H1 (cell line): Measurements from ENCODE around the gene HLA-F. TPM values are rescaled to one million over a fixed set of nuclear protein-coding genes. Genes with fewer than 3 reads are reported as not detected.

Experiments used
- CTCF ChIA-PET: fragments of 300-600 bp; sonication (Branson Sonifier 250); formaldehyde crosslinking; loops from one replicate; lab custom pipeline; 2021; ENCODE audit not compliant: partially characterized antibody; lab: Charles Lee
- POLR2A ChIA-PET: fragments of 300-600 bp; sonication (Branson Sonifier 250); formaldehyde crosslinking; loops from one replicate; lab custom pipeline; 2021; ENCODE audit warnings: inconsistent platforms; ENCODE audit not compliant: partially characterized antibody; lab: Charles Lee
- DNase-seq, 2 experiments: peaks; one replicate each; pipeline versions ENCODE4 v3.0.0 to v3.0.0-alpha.2; 2010 to 2022; ENCODE audit warnings: low spot score in 2 of 2, low read depth in 1 of 2, mixed read lengths in 1 of 2
- FAIRE-seq: peaks from 2 replicates; lab custom pipeline; 2011; peaks lifted over from hg19 to GRCh38; lab: Jason Lieb, UNC
- H2AFZ ChIP-seq: 2 replicates; pipeline ENCODE4 v1.8.1; 2012; ENCODE audit warnings: low read length, inconsistent platforms
- H2AK5ac ChIP-seq: 2 replicates; pipeline ENCODE4 v1.6.1; 2013; ENCODE audit warnings: low read depth, low read length
- H2BK120ac ChIP-seq: replicated peaks from 2 replicates; pipeline ENCODE3; 2013; ENCODE audit warnings: low read depth, low read length, inconsistent platforms
- H2BK12ac ChIP-seq: 2 replicates; pipeline ENCODE4 v1.6.1; 2013; ENCODE audit warnings: low read depth, low read length
- H2BK15ac ChIP-seq: 2 replicates; pipeline ENCODE4 v1.6.1; 2013; ENCODE audit warnings: low read length
- H2BK20ac ChIP-seq: 2 replicates; pipeline ENCODE4 v1.6.1; 2013; ENCODE audit warnings: low read length
- H2BK5ac ChIP-seq: 2 replicates; pipeline ENCODE4 v1.6.1; 2013; ENCODE audit warnings: low read depth, low read length
- H3K14ac ChIP-seq: 2 replicates; pipeline ENCODE4 v1.6.1; 2013; ENCODE audit warnings: inconsistent platforms; ENCODE audit not compliant: insufficient read length
- H3K18ac ChIP-seq: 2 replicates; pipeline ENCODE4 v1.6.1; 2013; ENCODE audit warnings: low read length; ENCODE audit errors: extremely low read depth
- H3K23ac ChIP-seq: 2 replicates; pipeline ENCODE4 v1.6.1; 2013; ENCODE audit warnings: inconsistent platforms; ENCODE audit not compliant: insufficient read length
- H3K23me2 ChIP-seq: 2 replicates; pipeline ENCODE4 v1.6.1; 2013; ENCODE audit warnings: low read depth, low read length
- H3K27ac ChIP-seq: 2 replicates; pipeline ENCODE4 v1.6.1; 2011; ENCODE audit warnings: low read depth, low read length, inconsistent platforms
- H3K27me3 ChIP-seq, 4 experiments: replicated peaks in 1 of 4; 1 replicate in 1 of 4; 2 replicates in 3 of 4; pipeline versions ENCODE4 v1.6.1 to v1.8.1; 2011 to 2013; ENCODE audit warnings: low read length in 3 of 4, mild to moderate bottlenecking in 3 of 4, inconsistent platforms in 2 of 4, mixed read lengths in 2 of 4, moderate library complexity in 1 of 4; ENCODE audit not compliant: control insufficient read depth in 3 of 4, insufficient read depth in 3 of 4; ENCODE audit errors: extremely low read depth in 1 of 4
- H3K36me3 ChIP-seq, 4 experiments: 2 replicates each; pipeline versions ENCODE4 v1.6.1 to v1.8.1; 2011 to 2013; ENCODE audit warnings: mild to moderate bottlenecking in 4 of 4, low read length in 3 of 4, moderate library complexity in 2 of 4, control low read depth in 1 of 4, inconsistent platforms in 1 of 4; ENCODE audit not compliant: insufficient read depth in 4 of 4, control insufficient read depth in 2 of 4
- H3K4ac ChIP-seq: replicated peaks from 2 replicates; pipeline ENCODE3; 2013; ENCODE audit warnings: low read length, low read depth, mixed read lengths, inconsistent platforms; ENCODE audit not compliant: insufficient read length
- H3K4me1 ChIP-seq, 4 experiments: replicated peaks in 1 of 4; 1 replicate in 1 of 4; 2 replicates in 3 of 4; pipeline versions ENCODE4 v1.6.1 to v1.8.1; 2011 to 2013; ENCODE audit warnings: low read length in 3 of 4, inconsistent platforms in 2 of 4, mixed read lengths in 1 of 4; ENCODE audit not compliant: insufficient read depth in 4 of 4, control insufficient read depth in 3 of 4
- H3K4me2 ChIP-seq, 2 experiments: 2 replicates each; pipeline versions ENCODE4 v1.6.1 to v1.8.1; 2011 to 2013; ENCODE audit warnings: low read depth in 2 of 2, low read length in 2 of 2, control low read depth in 1 of 2, inconsistent platforms in 1 of 2, mild to moderate bottlenecking in 1 of 2; ENCODE audit not compliant: insufficient read depth in 1 of 2
- H3K4me3 ChIP-seq, 4 experiments: fragments of 200-600, 300-600 bp in 1 of 4; sonication (generic), shearing (Covaris generic), sonication (Bioruptor Twin) in 1 of 4; 2 replicates each; pipeline versions ENCODE4 v1.5.1 to v1.8.1; 2011 to 2016; ENCODE audit warnings: low read length in 4 of 4, low read depth in 3 of 4, control low read depth in 2 of 4, inconsistent platforms in 2 of 4, mild to moderate bottlenecking in 2 of 4, mixed read lengths in 1 of 4, moderate library complexity in 1 of 4; ENCODE audit not compliant: insufficient read depth in 2 of 4; ENCODE audit errors: extremely low read depth in 1 of 4
- H3K56ac ChIP-seq: replicated peaks from 2 replicates; pipeline ENCODE3; 2013; ENCODE audit warnings: low read depth, mild to moderate bottlenecking, mixed read lengths, low read length, inconsistent platforms; ENCODE audit not compliant: insufficient read length
- H3K79me1 ChIP-seq: 2 replicates; pipeline ENCODE4 v1.6.1; 2013; ENCODE audit warnings: low read depth, low read length, control low read depth
- H3K79me2 ChIP-seq, 2 experiments: 2 replicates each; pipeline versions ENCODE4 v1.6.1 to v1.8.1; 2012 to 2013; ENCODE audit warnings: low read length in 2 of 2, mild to moderate bottlenecking in 2 of 2, inconsistent platforms in 1 of 2; ENCODE audit not compliant: insufficient read depth in 2 of 2, control insufficient read depth in 1 of 2
- H3K9ac ChIP-seq, 4 experiments: replicated peaks in 1 of 4; 1 replicate in 1 of 4; 2 replicates in 3 of 4; pipeline versions ENCODE4 v1.6.1 to v1.8.1; 2011 to 2013; ENCODE audit warnings: low read depth in 3 of 4, low read length in 3 of 4, control low read depth in 2 of 4, mild to moderate bottlenecking in 2 of 4, moderate library complexity in 2 of 4, inconsistent platforms in 1 of 4; ENCODE audit errors: extremely low read depth in 1 of 4
- H3K9me3 ChIP-seq, 2 experiments: 2 replicates each; pipeline versions ENCODE4 v1.6.1 to v1.8.1; 2012 to 2013; ENCODE audit warnings: mild to moderate bottlenecking in 2 of 2, moderate library complexity in 2 of 2, control low read depth in 1 of 2, inconsistent platforms in 1 of 2, low read depth in 1 of 2, low read length in 1 of 2, mixed read lengths in 1 of 2; ENCODE audit not compliant: insufficient read depth in 2 of 2
- H4K20me1 ChIP-seq, 2 experiments: replicated peaks in 1 of 2; 2 replicates each; pipeline versions ENCODE3 to v1.8.1; 2011 to 2013; ENCODE audit warnings: inconsistent platforms in 2 of 2, low read length in 2 of 2, mild to moderate bottlenecking in 1 of 2; ENCODE audit not compliant: insufficient read depth in 2 of 2, control insufficient read depth in 1 of 2
- H4K5ac ChIP-seq: 2 replicates; pipeline ENCODE4 v1.6.1; 2013; ENCODE audit warnings: low read length, low read depth, mixed read lengths, inconsistent platforms; ENCODE audit not compliant: insufficient read length
- H4K8ac ChIP-seq: 2 replicates; pipeline ENCODE4 v1.8.0; 2013; ENCODE audit warnings: mild to moderate bottlenecking, moderate library complexity, low read length, inconsistent platforms; ENCODE audit not compliant: insufficient read depth; ENCODE audit errors: extremely low read depth
- H4K91ac ChIP-seq: replicated peaks from 2 replicates; pipeline ENCODE3; 2013; ENCODE audit warnings: low read length, mixed read lengths, inconsistent platforms; ENCODE audit not compliant: insufficient read length
- ASH2L ChIP-seq: fragments of 200-600, 300-600 bp; sonication (generic); IDR thresholded peaks from one replicate; pipeline ENCODE4 v1.7.1; 2017; ENCODE audit warnings: low read length
- ATF2 ChIP-seq: IDR thresholded peaks from 2 replicates; pipeline ENCODE4 v1.6.1; 2012; ENCODE audit warnings: low read length, inconsistent platforms
- CBX5 ChIP-seq: fragments of 300-800, 300-1000 bp; sonication (generic); IDR thresholded peaks from 2 replicates; pipeline ENCODE4 v1.7.1; 2016; ENCODE audit warnings: antibody characterized with exemption, low read length, low read depth
- CTBP2 ChIP-seq: IDR thresholded peaks from 2 replicates; pipeline ENCODE4 v1.7.0; 2011; ENCODE audit warnings: borderline replicate concordance, mild to moderate bottlenecking, moderate library complexity, mixed read lengths, low read length; ENCODE audit not compliant: insufficient read depth, insufficient read length
- E2F6 ChIP-seq: IDR thresholded peaks from 2 replicates; pipeline ENCODE4 v1.6.1; 2012; ENCODE audit warnings: inconsistent platforms
- HDAC2 ChIP-seq, 2 experiments: fragments of 300-600 bp in 1 of 2; sonication (generic) in 1 of 2; IDR thresholded peaks; 2 replicates each; pipeline ENCODE4 v1.6.1; 2011 to 2012; ENCODE audit warnings: low read depth in 2 of 2, low read length in 2 of 2, mild to moderate bottlenecking in 2 of 2, moderate library complexity in 2 of 2, borderline replicate concordance in 1 of 2, inconsistent platforms in 1 of 2
- JUND ChIP-seq: IDR thresholded peaks from 2 replicates; pipeline ENCODE4 v1.6.1; 2011; ENCODE audit warnings: mild to moderate bottlenecking, improper control_type of control experiment, low read length
- POU5F1 ChIP-seq: IDR thresholded peaks from 2 replicates; pipeline ENCODE4 v1.6.1; 2011; ENCODE audit warnings: low read depth, mild to moderate bottlenecking, low read length, moderate library complexity
- RNF2 ChIP-seq: fragments of 200-900, 300-1000 bp; sonication (generic); IDR thresholded peaks from 2 replicates; pipeline ENCODE4 v1.7.1; 2016; ENCODE audit warnings: borderline replicate concordance, low read depth, mild to moderate bottlenecking, antibody characterized with exemption, low read length; ENCODE audit not compliant: poor library complexity, severe bottlenecking; ENCODE audit errors: missing control alignments
- SP4 ChIP-seq: IDR thresholded peaks from 2 replicates; pipeline ENCODE4 v1.6.1; 2012; ENCODE audit warnings: low read length, inconsistent platforms
- TBP ChIP-seq: IDR thresholded peaks from 2 replicates; pipeline ENCODE4 v1.6.1; 2011; ENCODE audit warnings: low read depth, low read length, improper control_type of control experiment
- WGBS, 2 experiments: shearing (Covaris generic) in 1 of 2; methylation state at CpG; one replicate each; pipeline versions ENCODE4 v1.1.6 to v1.1.7; 2013 to 2015; ENCODE audit warnings: low lambda C conversion rate in 2 of 2, mixed read lengths in 2 of 2, inconsistent platforms in 1 of 2, low coverage in 1 of 2, missing lambda C conversion rate in 1 of 2; ENCODE audit not compliant: insufficient replicate concordance in 2 of 2, insufficient coverage in 1 of 2, insufficient read length in 1 of 2; ENCODE audit errors: extremely low coverage in 1 of 2, missing lambda C conversion rate in 1 of 2; 5-methylcytosine and 5-hydroxymethylcytosine counted together
- polyA plus RNA-seq, 7 experiments: library from polyadenylated mRNA; depleted of rRNA in 3 of 7; stranded (reverse) in 5 of 7; unstranded in 2 of 7; fragments of >200 nt in 5 of 7; fragments of 200-250 nt in 2 of 7; gene quantifications; 1 replicate in 5 of 7; 2 replicates in 1 of 7; 4 replicates in 1 of 7; pipeline versions ENCODE4 v1.2.1 to v1.2.3, GENCODE V29; 2011 to 2013; ENCODE audit warnings: missing spikeins in 2 of 7, mixed read lengths in 2 of 7
- total RNA-seq: library from RNA; stranded (reverse); fragmentation: NEBNext Ultra II Directional; extraction: Animal tissue kit (Norgen Biotek cat#: 25700); gene quantifications from 2 replicates; pipeline ENCODE4 v1.2.1, GENCODE V29; 2021

Gene HLA-F
- total and polyA plus RNA-seq, 2 of the 8 experiments (the other 6 are each of a cell fraction or from before 2014, with no cell fraction given) = 9.6 to 11.7 TPM

- ChIA-PET CTCF (interaction anchor here (4.3 kb wide), 1 partner anchor 90 kb away, joined by 33 read pairs; no protein-coding TSS in a partner anchor), POLR2A (no interaction called here)
- peaks cover 0 to 6% of the 10 kb centered on the region in 2 experiments for H4K20me1 ChIP-seq
- H3K36me3 ChIP-seq = no peaks in the 10 kb centered on the region
- H3K14ac ChIP-seq = no peak overlapping the region
- DNase-seq (no peak), FAIRE-seq (no peak)
- WGBS, 2 experiments = 92% methylated on average over 4 of the region's 4 CpGs; no CpG with 5 or more reads in 1 of the 2 experiments
- H2AK5ac ChIP-seq = no peak overlapping the region
- no peak overlapping the region for H4K91ac ChIP-seq
- H3K18ac ChIP-seq = no peak overlapping the region
- no peak overlapping the region for H3K56ac ChIP-seq
- no peak overlapping the region for H3K4me3 ChIP-seq
- no peaks in the 10 kb centered on the region for H3K79me2 ChIP-seq
- peaks cover 0 to 11% (median 6%) of the 10 kb centered on the region in 4 experiments; a peak in 4 of 7 replicates for H3K4me1 ChIP-seq
- peaks cover 4% of the 10 kb centered on the region; the same call in 1 of the 2 replicates for H3K79me1 ChIP-seq
- no peak overlapping the region for H2BK12ac ChIP-seq
- no peak overlapping the region for H2BK120ac ChIP-seq
- no peak overlapping the region for H3K4ac ChIP-seq
- no peak overlapping the region for H2BK20ac ChIP-seq
- H3K27me3 ChIP-seq = peaks cover 3 to 16% (median 12%) of the 10 kb centered on the region in 4 experiments
- H3K9me3 ChIP-seq = no peaks in the 10 kb centered on the region
- no peak overlapping the region for H4K8ac ChIP-seq
- no peak overlapping the region for H2BK15ac ChIP-seq
- H4K5ac ChIP-seq = no peak overlapping the region
- H2BK5ac ChIP-seq = no peak overlapping the region
- H3K23ac ChIP-seq = no peak overlapping the region
- no peak overlapping the region for H3K27ac ChIP-seq
- H3K9ac ChIP-seq = no peak overlapping the region
- no peak overlapping the region for H3K4me2 ChIP-seq
- H3K23me2 ChIP-seq = peaks cover 10% of the 10 kb centered on the region
- no peak overlapping the region for H2AFZ ChIP-seq
- TF ChIP-seq RNF2 (no peak), E2F6 (no peak), POU5F1 (no peak), JUND (no peak), TBP (no peak), CTBP2 (no peak), SP4 (no peak), ATF2 (no peak), ASH2L (no peak), HDAC2 (IDR thresholded peaks at IDR 0.05; ENCODE audit: borderline replicate concordance in 1 of 2, low read depth in 2 of 2, low read length in 2 of 2) (no peak), CBX5 (no peak)
These were observed 20.9 kb downstream of the HLA-F start for GRCh38 chr6:29744131-29744530.
